Neural cell (in vitro differentiated cells): Measurements from ENCODE around the gene HACL1. TPM values are rescaled to one million over a fixed set of nuclear protein-coding genes. Genes with fewer than 3 reads are reported as not detected.

Experiments used
- H2AFZ ChIP-seq: fragments of 200-600, 300-800 bp; sonication (generic), shearing (Covaris generic); 2 replicates; pipeline ENCODE4 v1.6.0; 2014; ENCODE audit warnings: low read depth, mild to moderate bottlenecking, antibody characterized with exemption, low read length, moderate library complexity
- H3F3A ChIP-seq: fragments of 200-600 bp; shearing (Covaris generic); 2 replicates; pipeline ENCODE4 v1.6.1; 2016; ENCODE audit warnings: mild to moderate bottlenecking, moderate library complexity, mixed read lengths, antibody characterized with exemption, low read length; ENCODE audit not compliant: insufficient read depth, poor library complexity, severe bottlenecking
- H3K27ac ChIP-seq: fragments of 200-600, 300-800 bp; sonication (generic), shearing (Covaris generic); 2 replicates; pipeline ENCODE4 v1.5.1; 2014; ENCODE audit warnings: mild to moderate bottlenecking, low read length, moderate library complexity
- H3K27me3 ChIP-seq: fragments of 300-800, 200-600 bp; sonication (generic), shearing (Covaris generic); 2 replicates; pipeline ENCODE4 v1.6.0; 2014; ENCODE audit warnings: mild to moderate bottlenecking, low read depth, low read length, moderate library complexity; ENCODE audit not compliant: insufficient read depth
- H3K36me3 ChIP-seq: fragments of 300-800, 200-600 bp; sonication (generic), shearing (Covaris generic); 2 replicates; pipeline ENCODE4 v1.5.1; 2014; ENCODE audit warnings: mild to moderate bottlenecking, antibody characterized with exemption, low read length, moderate library complexity; ENCODE audit not compliant: insufficient read depth
- H3K4me2 ChIP-seq: fragments of 300-800, 200-600 bp; sonication (generic), shearing (Covaris generic); 2 replicates; pipeline ENCODE4 v1.6.0; 2014; ENCODE audit warnings: mild to moderate bottlenecking, low read length
- H3K4me3 ChIP-seq: fragments of 300-800, 200-600 bp; sonication (generic), shearing (Covaris generic); 2 replicates; pipeline ENCODE4 v1.5.1; 2014; ENCODE audit warnings: mild to moderate bottlenecking, low read length, moderate library complexity
- H3K79me2 ChIP-seq: fragments of 200-600 bp; shearing (Covaris generic); replicated peaks from 2 replicates; pipeline ENCODE4 v1.6.0; 2014; ENCODE audit warnings: mild to moderate bottlenecking, low read length, moderate library complexity; ENCODE audit not compliant: insufficient read depth
- H3K9ac ChIP-seq: fragments of 300-800, 200-600 bp; sonication (generic), shearing (Covaris generic); 2 replicates; pipeline ENCODE4 v1.6.1; 2016; ENCODE audit warnings: mild to moderate bottlenecking, low read length, mixed read lengths
- H3K9me2 ChIP-seq: fragments of 200-600 bp; shearing (Covaris generic); 2 replicates; pipeline ENCODE4 v1.6.1; 2016; ENCODE audit warnings: mild to moderate bottlenecking, low read length, mixed read lengths; ENCODE audit not compliant: insufficient read depth
- H3K9me3 ChIP-seq: fragments of 200-600, 300-800 bp; sonication (generic), shearing (Covaris generic); 2 replicates; pipeline ENCODE4 v1.6.1; 2016; ENCODE audit warnings: mild to moderate bottlenecking, mixed run types, low read length, moderate library complexity, mixed read lengths
- H4K20me1 ChIP-seq: fragments of 200-600 bp; shearing (Covaris generic); 2 replicates; pipeline ENCODE4 v1.6.1; 2016; ENCODE audit warnings: mild to moderate bottlenecking, mixed run types; ENCODE audit not compliant: insufficient read depth
- EP300 ChIP-seq: fragments of 450-650 bp; conservative IDR thresholded peaks from 2 replicates; pipeline ENCODE4 v1.6.1; 2014; ENCODE audit warnings: antibody characterized with exemption, mild to moderate bottlenecking, moderate library complexity; ENCODE audit not compliant: poor library complexity, severe bottlenecking
- EZH2 ChIP-seq: fragments of 200-600, 300-800 bp; shearing (Covaris generic), sonication (generic); IDR thresholded peaks from 2 replicates; pipeline ENCODE4 v1.6.1; 2014; ENCODE audit warnings: antibody characterized with exemption, low read length, borderline replicate concordance, mild to moderate bottlenecking; ENCODE audit not compliant: insufficient read depth, poor library complexity, severe bottlenecking
- MXI1 ChIP-seq: fragments of 450-650 bp; conservative IDR thresholded peaks from 2 replicates; pipeline ENCODE4 v1.6.1; 2014; ENCODE audit warnings: antibody characterized with exemption, mild to moderate bottlenecking; ENCODE audit not compliant: poor library complexity, severe bottlenecking
- POLR2AphosphoS5 ChIP-seq: IDR thresholded peaks from 2 replicates; pipeline ENCODE4 v1.6.1; 2012
- RAD21 ChIP-seq: fragments of 450-650 bp; conservative IDR thresholded peaks from 2 replicates; pipeline ENCODE4 v1.6.1; 2014; ENCODE audit warnings: antibody characterized with exemption, mild to moderate bottlenecking, moderate library complexity
- SMC3 ChIP-seq: fragments of 450-650 bp; conservative IDR thresholded peaks from 2 replicates; pipeline ENCODE4 v1.6.1; 2014; ENCODE audit warnings: antibody characterized with exemption, mild to moderate bottlenecking, moderate library complexity; ENCODE audit not compliant: poor library complexity
- TAF1 ChIP-seq: IDR thresholded peaks from 2 replicates; pipeline ENCODE4 v1.6.1; 2012; ENCODE audit warnings: low read depth
- polyA plus RNA-seq: library from polyadenylated mRNA; depleted of rRNA; stranded (reverse); fragments of >200 nt; gene quantifications from 2 replicates; pipeline ENCODE4 v1.2.3, GENCODE V29; 2014
- TF ChIP-seq, protein P1 (sequence below): IDR thresholded peaks from 2 replicates; pipeline ENCODE4 v1.6.1; 2012; ENCODE audit warnings: borderline replicate concordance
- TF ChIP-seq, protein P2 (sequence below): fragments of 450-650 bp; IDR thresholded peaks from 2 replicates; pipeline ENCODE4 v1.5.1; 2014; ENCODE audit warnings: antibody characterized with exemption, mild to moderate bottlenecking, moderate library complexity; ENCODE audit not compliant: poor library complexity, severe bottlenecking

The HACL1 gene
- polyA plus RNA-seq, 1 donor from 2014 or later: 26.0 TPM

DNA sequence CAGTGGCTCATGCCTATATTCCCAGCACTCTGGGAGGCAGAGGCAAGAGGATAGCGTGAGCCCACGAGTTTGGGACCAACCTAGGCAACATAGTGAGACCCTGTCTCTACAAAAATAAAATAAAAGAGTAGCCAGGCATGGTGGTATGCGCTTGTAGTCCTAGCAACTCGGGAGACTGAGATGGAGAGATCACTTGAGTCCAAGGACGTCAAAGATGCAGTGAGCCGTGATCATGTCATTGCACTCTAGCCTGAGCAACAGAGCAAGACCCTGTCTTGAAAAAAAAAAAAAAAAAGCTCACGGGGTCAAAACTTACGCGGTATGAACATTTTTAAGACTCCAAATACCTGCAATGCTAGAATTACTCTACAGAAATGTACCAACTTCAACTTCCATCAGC lies 42.8 kb downstream of the HACL1 start:
- no peaks in the 10 kb centered on the region for H4K20me1 ChIP-seq

GRCh38 chr3:15557511-15557946 lies 43.8 kb downstream of the HACL1 start:
- no peak overlapping the region for H3K9ac ChIP-seq
- no peak for TF ChIP-seq EZH2
- TF ChIP-seq RAD21: peak; percentile 65
- TF ChIP-seq POLR2AphosphoS5: no peak
- TF ChIP-seq, protein P1, sequence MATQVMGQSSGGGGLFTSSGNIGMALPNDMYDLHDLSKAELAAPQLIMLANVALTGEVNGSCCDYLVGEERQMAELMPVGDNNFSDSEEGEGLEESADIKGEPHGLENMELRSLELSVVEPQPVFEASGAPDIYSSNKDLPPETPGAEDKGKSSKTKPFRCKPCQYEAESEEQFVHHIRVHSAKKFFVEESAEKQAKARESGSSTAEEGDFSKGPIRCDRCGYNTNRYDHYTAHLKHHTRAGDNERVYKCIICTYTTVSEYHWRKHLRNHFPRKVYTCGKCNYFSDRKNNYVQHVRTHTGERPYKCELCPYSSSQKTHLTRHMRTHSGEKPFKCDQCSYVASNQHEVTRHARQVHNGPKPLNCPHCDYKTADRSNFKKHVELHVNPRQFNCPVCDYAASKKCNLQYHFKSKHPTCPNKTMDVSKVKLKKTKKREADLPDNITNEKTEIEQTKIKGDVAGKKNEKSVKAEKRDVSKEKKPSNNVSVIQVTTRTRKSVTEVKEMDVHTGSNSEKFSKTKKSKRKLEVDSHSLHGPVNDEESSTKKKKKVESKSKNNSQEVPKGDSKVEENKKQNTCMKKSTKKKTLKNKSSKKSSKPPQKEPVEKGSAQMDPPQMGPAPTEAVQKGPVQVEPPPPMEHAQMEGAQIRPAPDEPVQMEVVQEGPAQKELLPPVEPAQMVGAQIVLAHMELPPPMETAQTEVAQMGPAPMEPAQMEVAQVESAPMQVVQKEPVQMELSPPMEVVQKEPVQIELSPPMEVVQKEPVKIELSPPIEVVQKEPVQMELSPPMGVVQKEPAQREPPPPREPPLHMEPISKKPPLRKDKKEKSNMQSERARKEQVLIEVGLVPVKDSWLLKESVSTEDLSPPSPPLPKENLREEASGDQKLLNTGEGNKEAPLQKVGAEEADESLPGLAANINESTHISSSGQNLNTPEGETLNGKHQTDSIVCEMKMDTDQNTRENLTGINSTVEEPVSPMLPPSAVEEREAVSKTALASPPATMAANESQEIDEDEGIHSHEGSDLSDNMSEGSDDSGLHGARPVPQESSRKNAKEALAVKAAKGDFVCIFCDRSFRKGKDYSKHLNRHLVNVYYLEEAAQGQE: no peak
- TF ChIP-seq TAF1: no peak
- TF ChIP-seq, protein P2, sequence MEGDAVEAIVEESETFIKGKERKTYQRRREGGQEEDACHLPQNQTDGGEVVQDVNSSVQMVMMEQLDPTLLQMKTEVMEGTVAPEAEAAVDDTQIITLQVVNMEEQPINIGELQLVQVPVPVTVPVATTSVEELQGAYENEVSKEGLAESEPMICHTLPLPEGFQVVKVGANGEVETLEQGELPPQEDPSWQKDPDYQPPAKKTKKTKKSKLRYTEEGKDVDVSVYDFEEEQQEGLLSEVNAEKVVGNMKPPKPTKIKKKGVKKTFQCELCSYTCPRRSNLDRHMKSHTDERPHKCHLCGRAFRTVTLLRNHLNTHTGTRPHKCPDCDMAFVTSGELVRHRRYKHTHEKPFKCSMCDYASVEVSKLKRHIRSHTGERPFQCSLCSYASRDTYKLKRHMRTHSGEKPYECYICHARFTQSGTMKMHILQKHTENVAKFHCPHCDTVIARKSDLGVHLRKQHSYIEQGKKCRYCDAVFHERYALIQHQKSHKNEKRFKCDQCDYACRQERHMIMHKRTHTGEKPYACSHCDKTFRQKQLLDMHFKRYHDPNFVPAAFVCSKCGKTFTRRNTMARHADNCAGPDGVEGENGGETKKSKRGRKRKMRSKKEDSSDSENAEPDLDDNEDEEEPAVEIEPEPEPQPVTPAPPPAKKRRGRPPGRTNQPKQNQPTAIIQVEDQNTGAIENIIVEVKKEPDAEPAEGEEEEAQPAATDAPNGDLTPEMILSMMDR: peak; percentile 73
- TF ChIP-seq EP300: no peak
- peak; percentile 71 for TF ChIP-seq SMC3
- TF ChIP-seq MXI1: no peak
- no peaks in the 10 kb centered on the region for H3K79me2 ChIP-seq
- no peak overlapping the region for H3K27ac ChIP-seq
- no peak overlapping the region for H3K4me3 ChIP-seq
- H3F3A ChIP-seq: no peaks in the 10 kb centered on the region
- no peak overlapping the region for H2AFZ ChIP-seq
- peaks cover 5% of the 10 kb centered on the region for H3K36me3 ChIP-seq
- H3K4me2 ChIP-seq: no peak overlapping the region
- H3K9me2 ChIP-seq: no peaks in the 10 kb centered on the region
- H4K20me1 ChIP-seq: no peaks in the 10 kb centered on the region
- H3K27me3 ChIP-seq: no peaks in the 10 kb centered on the region
- H3K9me3 ChIP-seq: no peaks in the 10 kb centered on the region

More for the DNA sequence above, 42.8 kb downstream of the HACL1 start:
- Histone ChIP-seq H3K9ac (no peak overlapping the region), H3K4me2 (no peak overlapping the region), H3F3A (no peaks in the 10 kb centered on the region), H3K27ac (no peak overlapping the region), H3K9me3 (no peaks in the 10 kb centered on the region), H2AFZ (no peak overlapping the region), H3K4me3 (no peak overlapping the region), H3K36me3 (peaks cover 5% of the 10 kb centered on the region), H3K79me2 (no peaks in the 10 kb centered on the region), H3K27me3 (no peaks in the 10 kb centered on the region), H3K9me2 (no peaks in the 10 kb centered on the region)
- TF ChIP-seq TAF1: no peak
- no peak for TF ChIP-seq EZH2
- TF ChIP-seq, protein P2: no peak
- TF ChIP-seq RAD21: no peak
- TF ChIP-seq, protein P1: no peak
- no peak for TF ChIP-seq SMC3
- TF ChIP-seq EP300: no peak
- TF ChIP-seq MXI1: no peak
- no peak for TF ChIP-seq POLR2AphosphoS5
